ENCODE results near the gene SERINC2. TPM values are rescaled to one million over a fixed set of nuclear protein-coding genes. Genes with fewer than 3 reads are reported as not detected.
"Not testable (repeated sequence)": the region's sequence is repeated elsewhere in the genome, so short reads cannot be mapped to it uniquely, and the experiment has no call there.

The SERINC2 gene
- polyA plus RNA-seq, 1 donor from 2014 or later = not detected

GRCh38 chr1:31474567-31474966 lies 61.6 kb downstream of the SERINC2 start:
- not testable (repeated sequence) for H3K4me3 Mint-ChIP-seq, H3K4me1 Mint-ChIP-seq, H3K27ac Mint-ChIP-seq, H3K36me3 Mint-ChIP-seq
- peaks cover 23% of the 10 kb centered on the region for H3K27me3 Mint-ChIP-seq
- peaks cover 4 to 11% (median 6%) of the 10 kb centered on the region in 3 donors for H3K9me3 Mint-ChIP-seq

- Mint-ChIP-seq H3K9me3 (peaks cover 2 to 23% (median 12%) of the 10 kb centered on the region in 3 donors), H3K4me3 (no peak overlapping the region), H3K4me1 (peaks cover 0 to 2% (median 0%) of the 10 kb centered on the region in 3 donors), H3K27ac (no peak overlapping the region), H3K36me3 (peaks cover 2% of the 10 kb centered on the region), H3K27me3 (peaks cover 14% of the 10 kb centered on the region)
These were observed 64.2 kb downstream of the SERINC2 start for GRCh38 chr1:31476891-31477846.

- Mint-ChIP-seq H3K4me3 (no peak overlapping the region), H3K27me3 (peaks cover 12% of the 10 kb centered on the region), H3K36me3 (peaks cover 2% of the 10 kb centered on the region), H3K4me1 (peaks cover 0 to 3% (median under 1%) of the 10 kb centered on the region in 3 donors), H3K27ac (no peak overlapping the region), H3K9me3 (peaks cover 2 to 21% (median 9%) of the 10 kb centered on the region in 3 donors)
These were observed 65.2 kb downstream of the SERINC2 start for GRCh38 chr1:31478167-31478566.

GRCh38 chr1:31479811-31480210 lies 66.8 kb downstream of the SERINC2 start:
- peaks cover 2% of the 10 kb centered on the region for H3K36me3 Mint-ChIP-seq
- no peak overlapping the region for H3K4me3 Mint-ChIP-seq
- H3K27me3 Mint-ChIP-seq = peaks cover 10% of the 10 kb centered on the region
- no peak overlapping the region for H3K27ac Mint-ChIP-seq
- H3K9me3 Mint-ChIP-seq = peaks cover 2 to 21% (median 9%) of the 10 kb centered on the region in 3 donors
- H3K4me1 Mint-ChIP-seq = peaks cover 0 to 3% (median 3%) of the 10 kb centered on the region in 3 donors

GRCh38 chr1:31480426-31480825 lies 67.4 kb downstream of the SERINC2 start:
- H3K4me1 Mint-ChIP-seq, H3K36me3 Mint-ChIP-seq, H3K4me3 Mint-ChIP-seq, H3K27ac Mint-ChIP-seq: not testable (repeated sequence)
- Mint-ChIP-seq H3K27me3 (peaks cover 10% of the 10 kb centered on the region), H3K9me3 (peaks cover under 1 to 21% (median 9%) of the 10 kb centered on the region in 3 donors)

GRCh38 chr1:31482482-31483011 lies 69.5 kb downstream of the SERINC2 start:
- no peak overlapping the region for H3K27ac Mint-ChIP-seq
- peaks cover 2% of the 10 kb centered on the region for H3K36me3 Mint-ChIP-seq

GRCh38 chr1:31483012-31483946 lies 70.3 kb downstream of the SERINC2 start:
- Mint-ChIP-seq H3K27ac (no peak overlapping the region), H3K4me3 (no peak overlapping the region), H3K36me3 (peaks cover 2% of the 10 kb centered on the region), H3K4me1 (peaks cover 0 to 5% (median 3%) of the 10 kb centered on the region in 3 donors), H3K27me3 (peaks cover 4% of the 10 kb centered on the region), H3K9me3 (peaks cover 0 to 30% (median 18%) of the 10 kb centered on the region in 3 donors)

More at GRCh38 chr1:31482482-31483011, 69.5 kb downstream of the SERINC2 start:
- peaks cover 0 to 28% (median 14%) of the 10 kb centered on the region in 3 donors for H3K9me3 Mint-ChIP-seq
- H3K4me1 Mint-ChIP-seq = peaks cover 0 to 3% (median 3%) of the 10 kb centered on the region in 3 donors
- peaks cover 7% of the 10 kb centered on the region for H3K27me3 Mint-ChIP-seq
- H3K4me3 Mint-ChIP-seq = no peak overlapping the region

Other genes starting within 250 kb of the SERINC2 start
- gene NKAIN1, start 173.3 kb upstream of the SERINC2 start, polyA plus RNA-seq = not detected
- 66.0 TPM for gene SNRNP40, start 116.4 kb upstream of the SERINC2 start, polyA plus RNA-seq
- gene ZCCHC17, start 116.2 kb upstream of the SERINC2 start, polyA plus RNA-seq = 32.4 TPM
- not detected for gene FABP3, start 40.1 kb upstream of the SERINC2 start, polyA plus RNA-seq
- gene TINAGL1, start 163.3 kb downstream of the SERINC2 start, polyA plus RNA-seq = not detected
- gene HCRTR1, start 204.5 kb downstream of the SERINC2 start, polyA plus RNA-seq = not detected
- 79.2 TPM for gene PEF1, start 231.7 kb downstream of the SERINC2 start, polyA plus RNA-seq

All from IgD-negative memory B cell (primary cell).